NCI-H524 (cell line): ENCODE data around the gene RNF207.

ENCODE experiments used
- DNase-seq, 2 experiments: peaks; one replicate each; lab custom pipeline; 2025; lab: John Stamatoyannopoulos, UW

The RNF207 gene

DNA sequence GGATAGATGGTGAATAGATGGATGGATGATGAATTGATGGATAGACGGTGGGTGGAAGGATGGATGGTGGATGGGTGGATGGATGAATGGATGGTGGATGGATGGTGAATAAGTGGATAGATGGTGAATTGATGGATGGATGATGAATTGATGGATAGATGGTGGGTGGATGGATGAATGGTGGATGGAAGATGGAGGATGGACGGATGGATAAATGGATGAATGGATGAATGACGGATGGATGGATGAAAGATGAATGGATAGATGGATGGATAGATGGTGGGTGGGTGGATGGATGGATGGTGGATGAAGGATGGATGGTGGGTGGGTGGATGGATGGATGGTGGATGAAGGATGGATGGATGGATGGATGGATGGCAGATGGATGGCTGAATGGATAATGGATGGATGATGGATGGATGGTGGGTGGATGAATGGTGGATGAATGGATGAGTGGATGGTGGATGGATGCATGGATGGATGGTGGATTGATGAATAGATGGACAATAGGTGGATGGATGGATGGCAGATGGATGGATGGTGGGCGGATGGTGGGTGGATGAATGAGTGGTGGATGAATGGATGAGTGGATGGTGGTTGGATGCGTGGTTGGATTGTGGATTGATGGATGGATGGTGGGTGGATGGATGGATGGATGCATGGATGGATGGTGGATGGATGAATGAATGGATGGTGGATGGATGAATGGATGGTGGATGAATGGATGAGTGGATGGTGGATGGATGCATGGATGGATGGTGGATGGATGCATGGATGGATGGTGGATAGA is 31.1 kb upstream of the RNF207 start:
- no peak for DNase-seq

DNA sequence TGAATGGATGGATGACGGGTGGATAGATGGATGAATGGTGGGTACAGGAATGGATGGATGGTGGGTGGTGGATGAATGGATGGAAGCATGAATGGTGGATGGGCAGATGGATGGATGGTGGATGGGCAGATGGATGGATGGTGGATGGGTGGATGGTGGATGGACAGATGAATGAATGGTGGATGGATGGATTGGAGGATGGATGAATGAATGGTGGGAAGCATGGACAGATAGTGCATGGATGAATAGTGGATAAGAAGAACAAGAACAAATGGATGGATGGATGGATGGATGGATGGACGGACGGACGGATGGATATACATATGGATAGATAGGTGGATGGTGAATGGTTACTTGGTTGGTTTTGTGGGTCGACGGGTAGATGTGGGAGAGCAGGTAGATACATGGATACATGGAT is 30.5 kb upstream of the RNF207 start:
- DNase-seq, result no peak

- DNase-seq, result no peak
These were observed 29.1 kb upstream of the RNF207 start for GRCh38 chr1:6176779-6177178.

GRCh38 chr1:6177681-6178380 is 28.1 kb upstream of the RNF207 start:
- no peak for DNase-seq

- no peak for DNase-seq
These were observed 27.0 kb upstream of the RNF207 start for GRCh38 chr1:6178751-6179563.

DNA sequence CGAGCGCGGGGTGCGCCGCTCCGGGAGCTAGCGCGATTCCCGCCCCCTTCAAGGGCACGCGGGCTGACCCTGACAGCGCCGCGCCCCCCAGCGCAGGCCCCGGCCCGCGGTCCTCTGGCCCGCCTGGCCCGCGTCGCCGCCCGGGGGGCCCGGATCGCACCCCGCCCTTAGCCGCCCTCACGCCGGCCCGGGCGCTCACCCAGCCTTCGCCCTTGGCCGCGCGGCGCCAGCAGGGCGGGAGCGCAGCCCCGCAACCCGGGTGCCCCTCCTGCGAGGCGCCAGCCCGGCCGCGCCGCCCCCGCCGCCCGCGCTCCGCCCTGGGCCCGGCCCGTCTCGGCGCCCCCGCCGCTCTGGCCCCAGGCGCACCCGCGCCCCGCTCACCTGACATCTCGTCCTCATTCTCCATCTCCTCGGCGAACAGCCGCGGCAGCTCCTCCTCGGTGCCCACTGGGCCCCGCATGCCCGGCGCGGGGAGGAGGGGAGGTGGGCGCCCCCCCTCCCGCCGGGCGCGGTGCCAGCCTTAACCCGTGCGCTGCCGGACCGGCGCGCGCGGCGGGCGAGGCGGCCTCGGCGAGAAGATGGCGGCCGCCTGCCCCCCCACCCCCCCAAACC is 26.2 kb upstream of the RNF207 start:
- DNase-seq, result no peak

- DNase-seq, result peak; percentile 49 to 66
These were observed 25.6 kb upstream of the RNF207 start, which contains the start of gene CHD5 for GRCh38 chr1:6180268-6180706. Gene CHD5 (minus strand): TSS chr1:6180321. CDS start chr1:6180023, 298 bp downstream.

DNA sequence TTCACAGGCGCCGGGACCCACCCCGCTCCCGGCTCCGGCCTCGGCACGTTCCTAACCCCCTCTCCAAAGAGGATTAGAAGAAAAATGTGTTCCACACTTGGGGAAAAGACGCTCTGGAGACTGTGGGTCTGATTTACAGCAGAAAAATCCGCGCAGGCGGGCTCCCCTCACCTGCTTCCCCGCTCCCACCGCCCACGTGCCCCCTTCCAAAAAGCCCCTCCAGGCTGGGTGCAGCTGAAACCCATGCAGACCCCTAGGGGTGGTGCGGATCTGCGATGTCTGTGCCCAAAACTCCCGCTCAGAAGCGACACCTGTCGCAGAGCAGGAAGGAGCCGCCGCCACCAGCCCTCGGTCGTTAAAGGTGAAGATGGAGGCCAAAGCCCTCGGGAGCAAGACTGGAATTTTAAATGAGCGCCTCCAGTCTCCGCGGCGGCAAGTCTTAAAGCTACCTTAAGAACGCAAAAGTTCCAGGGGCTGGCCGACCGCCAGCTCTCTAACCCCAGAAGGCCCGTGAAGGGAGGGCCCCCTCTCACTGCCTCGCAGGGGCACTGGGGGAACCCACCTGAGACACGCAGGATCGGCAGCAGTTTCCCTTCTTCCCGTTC is 25.1 kb upstream of the RNF207 start:
- DNase-seq, result peak in 1 of 2 experiments; percentile 48

DNA sequence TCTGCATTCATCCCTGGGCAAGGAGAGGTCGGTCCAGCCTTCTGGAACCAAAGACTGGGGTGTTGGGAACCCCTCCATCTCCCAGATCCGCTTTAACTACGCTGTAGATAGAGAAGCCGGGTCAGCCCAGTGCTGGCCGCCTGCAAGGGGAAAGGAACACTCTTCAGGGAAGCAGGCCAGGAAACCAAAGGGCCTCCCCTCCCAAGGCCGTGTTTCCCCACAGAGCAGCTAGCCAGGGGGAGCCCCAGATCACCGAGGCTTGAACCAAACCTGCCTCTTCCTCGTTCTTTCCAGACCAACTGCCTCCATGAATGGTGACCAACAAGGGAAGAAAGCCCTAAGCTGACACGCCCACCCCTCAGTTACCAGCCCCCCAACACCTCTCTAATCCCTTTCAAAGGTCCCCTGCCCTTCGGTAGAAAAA is 24.6 kb upstream of the RNF207 start:
- DNase-seq, result no peak

DNA sequence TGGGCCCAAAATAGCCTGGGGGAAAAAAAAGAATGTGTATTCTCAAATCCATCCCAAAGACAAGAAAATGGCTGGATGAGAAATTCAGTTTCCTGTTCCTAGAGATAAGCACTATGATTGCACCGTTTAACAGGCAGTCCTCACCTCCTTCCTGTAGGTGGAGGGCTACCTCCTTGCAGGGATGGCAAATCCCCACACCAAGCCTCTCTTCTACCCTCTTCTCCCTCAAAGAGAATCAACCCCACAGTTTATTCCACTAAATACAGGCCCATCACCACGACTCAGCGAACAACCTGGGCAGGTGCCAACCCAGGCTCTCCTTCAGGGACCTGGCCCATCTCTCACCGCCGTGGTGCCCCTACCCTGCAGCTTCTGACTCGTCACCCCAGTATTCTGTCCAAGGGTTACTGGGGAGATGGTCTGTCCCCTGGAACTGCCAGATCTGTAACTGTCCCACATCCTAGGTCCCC is 22.4 kb upstream of the RNF207 start:
- no peak for DNase-seq

- no peak for DNase-seq
These were observed 21.7 kb upstream of the RNF207 start for GRCh38 chr1:6184083-6184783.

GRCh38 chr1:6185151-6185550 is 20.8 kb upstream of the RNF207 start:
- no peak for DNase-seq

GRCh38 chr1:6185635-6186382 is 20.1 kb upstream of the RNF207 start:
- peak in 1 of 2 experiments; percentile 45 for DNase-seq

DNA sequence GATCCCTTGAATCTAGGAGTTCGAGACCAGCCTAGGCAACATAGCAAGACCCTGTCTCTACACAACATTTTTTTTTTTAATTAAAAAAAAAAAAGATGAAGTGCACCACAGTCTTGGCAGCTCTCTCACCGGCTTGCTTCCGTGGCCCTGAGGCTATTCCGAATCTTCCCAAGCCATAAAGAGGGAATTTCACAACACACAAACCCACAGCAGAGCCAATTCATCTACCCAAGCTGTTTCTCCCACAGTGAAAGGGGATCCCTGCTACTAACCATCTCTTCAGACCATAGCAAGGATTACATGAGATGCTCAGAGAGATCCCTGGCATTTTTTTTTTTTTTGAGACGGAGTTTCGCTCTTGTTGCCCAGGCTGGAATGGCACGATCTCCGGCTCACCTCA is 17.5 kb upstream of the RNF207 start:
- no peak for DNase-seq

DNA sequence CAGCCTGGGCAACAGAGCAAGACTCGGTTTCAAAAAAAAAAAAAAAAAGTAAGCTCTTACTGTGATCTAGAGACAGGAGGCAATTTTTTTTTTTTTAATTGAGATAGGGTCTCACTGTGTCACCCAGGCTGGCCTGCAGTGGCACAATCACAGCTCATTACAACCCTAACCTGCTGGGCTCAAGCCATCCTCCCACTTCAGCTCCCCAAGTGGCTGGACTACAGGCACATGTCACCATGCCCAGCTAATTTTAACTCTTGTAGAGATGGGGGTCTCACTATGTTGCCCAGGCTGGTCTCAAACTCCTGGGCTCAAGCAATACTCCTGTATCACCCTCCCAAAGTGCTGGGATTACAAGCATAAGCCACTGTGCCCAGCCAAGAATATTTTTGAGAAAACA is 14.0 kb upstream of the RNF207 start:
- no peak for DNase-seq

DNA sequence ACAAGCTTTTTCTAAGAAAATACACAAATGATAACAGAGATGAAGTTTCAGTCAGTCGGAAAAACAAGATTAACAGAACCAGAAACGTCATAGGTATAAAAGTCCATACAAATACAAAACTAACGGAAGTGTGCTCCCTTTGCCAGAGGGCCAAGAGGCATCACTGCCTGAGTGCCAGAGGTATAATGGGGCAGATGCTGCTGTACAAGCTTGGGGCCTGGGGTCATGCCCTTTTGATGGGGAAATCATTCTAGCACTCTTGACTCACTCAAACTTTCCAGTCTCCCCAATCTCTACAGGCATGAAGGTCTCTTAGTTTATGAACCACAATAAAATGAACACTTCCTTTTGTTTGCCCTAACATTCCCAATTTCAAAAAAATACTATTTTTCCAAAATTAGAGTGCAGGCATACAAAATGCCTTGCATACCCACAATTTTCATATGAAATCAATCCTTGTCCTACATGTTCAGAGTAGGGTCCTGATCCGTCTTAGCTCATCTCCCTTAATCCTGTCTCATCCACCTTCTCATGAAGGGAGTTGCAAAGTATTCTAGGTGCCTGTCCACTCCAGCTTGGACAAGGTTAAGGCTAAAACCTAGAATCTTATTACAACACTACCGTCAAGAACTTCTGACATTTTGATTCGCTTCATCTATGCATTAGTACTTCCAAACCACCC is 8.0 kb upstream of the RNF207 start:
- DNase-seq, result no peak

DNA sequence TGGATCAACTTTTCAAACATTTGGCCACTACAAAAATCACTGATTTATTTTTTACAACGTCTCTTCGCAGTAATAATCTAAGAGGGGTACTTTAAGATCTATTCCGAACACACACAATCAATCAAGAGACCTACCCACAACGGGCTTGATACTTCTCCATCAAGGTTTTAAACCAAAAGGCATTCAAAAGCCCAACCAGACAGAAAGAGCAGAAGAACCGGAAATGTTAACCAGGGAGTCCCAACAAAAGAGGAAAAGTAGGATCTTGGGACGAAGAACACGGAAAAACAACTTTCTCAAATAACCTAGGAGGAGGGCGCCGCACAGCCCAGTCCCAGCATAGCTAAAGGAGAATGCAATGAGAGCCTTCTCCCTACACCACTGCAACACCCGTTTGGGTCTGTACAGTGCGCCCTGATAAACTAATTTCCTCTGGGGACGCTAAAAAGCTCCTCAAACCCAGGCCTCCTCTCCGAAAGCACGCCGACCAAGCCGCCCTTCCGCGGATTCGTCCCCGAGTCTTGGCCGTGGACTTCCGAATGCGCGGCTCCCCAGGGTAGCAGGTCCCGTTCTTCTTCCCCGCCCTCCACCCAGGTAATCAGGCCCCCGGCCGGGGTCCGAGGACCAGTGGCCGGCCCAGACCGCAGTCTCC is 7.1 kb upstream of the RNF207 start:
- no peak for DNase-seq

DNA sequence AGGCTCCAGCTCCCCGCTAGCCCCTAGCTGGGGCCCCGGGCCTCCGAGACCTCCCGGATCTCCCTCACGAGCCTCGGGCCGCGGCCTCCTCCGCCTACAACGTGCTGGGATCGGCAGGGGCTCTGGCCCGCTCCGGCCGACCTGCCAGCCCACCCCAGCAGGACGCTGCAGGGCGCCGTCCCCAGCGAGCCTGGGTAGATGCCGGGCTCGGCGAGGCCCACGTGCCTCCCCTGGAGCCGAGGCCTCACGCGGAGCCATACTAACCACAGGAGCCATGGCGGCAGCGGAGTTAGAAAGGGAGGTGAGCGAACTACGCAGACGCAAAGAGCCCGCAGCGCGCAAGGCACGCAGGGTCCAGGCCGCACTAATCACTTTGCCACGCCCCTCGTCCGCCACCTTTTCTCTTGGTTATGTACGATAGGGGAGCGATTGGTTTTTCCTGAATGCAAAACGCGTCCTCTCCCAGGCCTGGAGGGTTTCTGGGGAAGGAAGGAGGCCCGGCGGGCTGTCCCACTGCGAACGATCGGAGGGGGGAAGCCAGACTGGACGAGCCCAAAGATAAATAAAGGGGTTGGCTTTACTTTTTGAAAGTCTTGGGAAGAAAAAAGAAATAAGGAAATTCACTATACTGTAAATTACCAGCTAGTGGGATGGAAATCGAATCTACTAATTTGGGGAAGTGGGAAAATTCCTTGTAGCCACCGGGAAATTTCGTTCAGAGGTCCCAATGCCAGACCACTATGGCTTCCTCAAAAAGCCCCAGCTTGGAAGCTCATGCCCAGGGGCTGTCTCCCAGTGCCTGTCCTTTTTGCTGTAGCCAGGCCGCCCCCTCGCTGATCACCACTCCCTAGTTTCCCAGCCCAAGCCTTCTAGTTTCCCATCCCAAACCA is 6.4 kb upstream of the RNF207 start, which contains the start of gene RPL22:
Gene RPL22 (minus strand): TSS at position 298 of the 890 bp plus-strand sequence. CDS start 22 bp downstream, at position 276.
- peak; percentile 98 for DNase-seq
